Measurements from ENCODE around the gene UVSSA. TPM values are rescaled to one million over a fixed set of nuclear protein-coding genes. Genes with fewer than 3 reads are reported as not detected.

Gene UVSSA
- total RNA-seq, 3 donors from 2014 or later (not counting 1 experiment from before 2014, with no cell fraction given): 48.0 to 59.4 (median 56.4) TPM

GRCh38 chr4:1379801-1380331, 32.9 kb downstream of the UVSSA start:
- H3K27me3 Mint-ChIP-seq (ENCODE audit: low read depth in 2 of 2): no peaks in the 10 kb centered on the region
- H3K27ac ChIP-seq (ENCODE audit: low read length): no peak overlapping the region
- no peaks in the 10 kb centered on the region for H3K4me1 Mint-ChIP-seq
- no peaks in the 10 kb centered on the region for H3K27me3 ChIP-seq (ENCODE audit: control insufficient read depth, insufficient read depth, low read length)
- H3K27ac Mint-ChIP-seq: no peak overlapping the region
- no peaks in the 10 kb centered on the region for H3K36me3 Mint-ChIP-seq
- H3K4me3 Mint-ChIP-seq: no peak overlapping the region
- H3K36me3 ChIP-seq (ENCODE audit: control insufficient read depth, insufficient read depth, low read length): peaks cover 11% of the 10 kb centered on the region
- H3K4me1 ChIP-seq (ENCODE audit: control insufficient read depth, insufficient read depth, low read length): no peaks in the 10 kb centered on the region
- H3K9me3 Mint-ChIP-seq: no peaks in the 10 kb centered on the region
- DNase-seq (no peak), ATAC-seq (no peak)
- no peak overlapping the region for H3K4me3 ChIP-seq (ENCODE audit: low read length)
- no peaks in the 10 kb centered on the region for H3K9me3 ChIP-seq (ENCODE audit: control insufficient read depth, insufficient read depth, low read length)
- intact Hi-C loops (cut with micrococcal nuclease): no loop called here
- WGBS (ENCODE audit: insufficient coverage): 90% methylated on average over 21 of the region's 31 CpGs
- no peak for TF ChIP-seq CTCF (IDR thresholded peaks at IDR 0.05)

- H3K4me3 ChIP-seq (ENCODE audit: low read length): no peak overlapping the region
- H3K9me3 ChIP-seq (ENCODE audit: control insufficient read depth, insufficient read depth, low read length): no peaks in the 10 kb centered on the region
- no peaks in the 10 kb centered on the region for H3K4me1 Mint-ChIP-seq
- no peak for DNase-seq
- WGBS (ENCODE audit: insufficient coverage): 90% methylated on average over 36 of the region's 36 CpGs
- ATAC-seq: no peak
- intact Hi-C loops (cut with micrococcal nuclease): no loop called here
- no peaks in the 10 kb centered on the region for H3K27me3 ChIP-seq (ENCODE audit: control insufficient read depth, insufficient read depth, low read length)
- H3K27me3 Mint-ChIP-seq (ENCODE audit: low read depth in 2 of 2): no peaks in the 10 kb centered on the region
- H3K36me3 Mint-ChIP-seq: no peaks in the 10 kb centered on the region
- H3K4me1 ChIP-seq (ENCODE audit: control insufficient read depth, insufficient read depth, low read length): no peaks in the 10 kb centered on the region
- H3K27ac Mint-ChIP-seq: no peak overlapping the region
- no peaks in the 10 kb centered on the region for H3K9me3 Mint-ChIP-seq
- no peak for TF ChIP-seq CTCF (IDR thresholded peaks at IDR 0.05)
- no peak overlapping the region for H3K4me3 Mint-ChIP-seq
- no peak overlapping the region for H3K27ac ChIP-seq (ENCODE audit: low read length)
- peaks cover 7% of the 10 kb centered on the region for H3K36me3 ChIP-seq (ENCODE audit: control insufficient read depth, insufficient read depth, low read length)
Observed at GRCh38 chr4:1380368-1381151, 33.6 kb downstream of the UVSSA start.

- Histone ChIP-seq H3K9me3 (ENCODE audit: control insufficient read depth, insufficient read depth, low read length) (no peaks in the 10 kb centered on the region), H3K27me3 (ENCODE audit: control insufficient read depth, insufficient read depth, low read length) (no peaks in the 10 kb centered on the region), H3K36me3 (ENCODE audit: control insufficient read depth, insufficient read depth, low read length) (peaks cover 8% of the 10 kb centered on the region), H3K27ac (ENCODE audit: low read length) (no peak overlapping the region), H3K4me1 (ENCODE audit: control insufficient read depth, insufficient read depth, low read length) (no peaks in the 10 kb centered on the region), H3K4me3 (ENCODE audit: low read length) (no peak overlapping the region)
- no peak for TF ChIP-seq CTCF (IDR thresholded peaks at IDR 0.05)
- H3K27me3 Mint-ChIP-seq (ENCODE audit: low read depth in 2 of 2): no peaks in the 10 kb centered on the region
- no peaks in the 10 kb centered on the region for H3K9me3 Mint-ChIP-seq
- intact Hi-C loops (cut with micrococcal nuclease): no loop called here
- H3K27ac Mint-ChIP-seq: no peak overlapping the region
- H3K36me3 Mint-ChIP-seq: no peaks in the 10 kb centered on the region
- ATAC-seq (no peak), DNase-seq (no peak)
- 95% methylated on average over 12 of the region's 12 CpGs for WGBS (ENCODE audit: insufficient coverage)
- H3K4me3 Mint-ChIP-seq: no peak overlapping the region
- H3K4me1 Mint-ChIP-seq: no peaks in the 10 kb centered on the region
Observed at GRCh38 chr4:1381181-1381621, 34.2 kb downstream of the UVSSA start.
